MM.1S (cell line): ENCODE data around the gene GHRL.

Experiments
- CTCF ChIP-seq: fragments of 300-600 bp; sonication (generic); IDR thresholded peaks from 2 replicates; pipeline ENCODE4 v1.5.1; 2016; ENCODE audit warnings: antibody characterized with exemption, low read length, mixed read lengths
- EZH2 ChIP-seq: fragments of 300-600 bp; sonication (generic); optimal IDR thresholded peaks from 2 replicates; pipeline ENCODE3; 2017; ENCODE audit warnings: low read depth, mild to moderate bottlenecking, antibody characterized with exemption, low read length, mixed read lengths

GRCh38 chr3:10340046-10340445 is 47.3 kb upstream of the GHRL start:
- TF ChIP-seq EZH2 (no peak), CTCF (no peak)
